SK-N-MC (cell line): ENCODE data around the gene ODC1.

ENCODE experiments used
- EZH2 ChIP-seq: fragments of 200-600 bp; sonication (generic); IDR thresholded peaks from one replicate; pipeline ENCODE4 v1.6.1; 2017; ENCODE audit warnings: antibody characterized with exemption
- FOXP2 ChIP-seq: optimal IDR thresholded peaks from 2 replicates; pipeline ENCODE3; 2011; ENCODE audit warnings: mild to moderate bottlenecking, moderate library complexity; ENCODE audit not compliant: insufficient read depth; ENCODE audit errors: extremely low read length, control extremely low read depth
- POLR2AphosphoS5 ChIP-seq: IDR thresholded peaks from 2 replicates; pipeline ENCODE4 v1.6.1; 2012; ENCODE audit warnings: mild to moderate bottlenecking, low read depth, low read length, borderline replicate concordance

DNA sequence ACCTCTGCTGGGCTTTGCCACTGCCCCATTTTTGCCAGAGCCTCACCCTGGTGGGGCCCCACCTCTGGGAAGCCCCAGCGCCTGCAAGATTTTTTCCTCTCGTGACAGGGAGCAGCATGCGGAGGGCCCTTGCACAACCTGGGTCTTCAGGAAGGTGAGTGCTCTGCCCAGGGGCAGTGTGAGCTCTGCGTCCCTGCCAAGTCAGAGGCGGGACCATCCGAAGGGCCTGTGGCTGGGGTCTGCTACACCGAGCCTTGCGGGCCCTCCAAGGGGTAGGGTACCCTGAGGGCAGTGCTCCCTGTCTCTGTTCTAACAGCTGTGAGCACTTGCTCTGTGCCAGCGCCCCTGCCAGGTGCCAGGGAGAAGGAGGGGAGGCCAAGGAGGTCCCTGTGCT, 5.8 kb upstream of the ODC1 start:
- TF ChIP-seq POLR2AphosphoS5 (no peak), EZH2 (no peak), FOXP2 (no peak)
